ENCODE results near the gene DNM3.

- no peak for TF ChIP-seq ZNF70 (CRISPR knock-in tag; IDR thresholded peaks at IDR 0.05)
- TF ChIP-seq GLIS3 (CRISPR knock-in tag; IDR thresholded peaks at IDR 0.05), result no peak
- no peak for TF ChIP-seq ESRRG (CRISPR knock-in tag; IDR thresholded peaks at IDR 0.05)
- no peak for TF ChIP-seq ZFP3 (CRISPR knock-in tag; IDR thresholded peaks at IDR 0.05)
- TF ChIP-seq PATZ1 (CRISPR knock-in tag; IDR thresholded peaks at IDR 0.05; ENCODE audit: borderline replicate concordance), result no peak
- TF ChIP-seq RARB (CRISPR knock-in tag; IDR thresholded peaks at IDR 0.05), result no peak
- TF ChIP-seq ZFP30 (CRISPR knock-in tag; IDR thresholded peaks at IDR 0.05), result no peak
These were observed 573.0 kb downstream of the DNM3 start for GRCh38 chr1:172414331-172414730.

All from SK-N-SH treated with all-trans-retinoic acid at 6 μM for 48 hours (cell line).